HepG2 (cell line): ENCODE results near the gene IFIT2. TPM values are rescaled to one million over a fixed set of nuclear protein-coding genes. Genes with fewer than 3 reads are reported as not detected.

Source experiments
- ERF ChIP-seq: IDR thresholded peaks from 2 replicates; pipeline ENCODE4 v1.6.1; 2018; ENCODE audit warnings: missing biosample characterization, missing genetic modification reagents
- GABPA ChIP-seq, 2 experiments: IDR thresholded peaks; 2 replicates each; pipeline ENCODE4 v1.6.1; 2011 to 2016; ENCODE audit warnings: low read depth in 2 of 2, low read length in 1 of 2, missing biosample characterization in 1 of 2, missing genetic modification characterization in 1 of 2
- GATAD2A ChIP-seq: IDR thresholded peaks from 2 replicates; pipeline ENCODE4 v1.6.1; 2016
- KDM6A ChIP-seq: IDR thresholded peaks from 2 replicates; pipeline ENCODE4 v1.6.1; 2016; ENCODE audit warnings: low read depth
- LCORL ChIP-seq, 2 experiments: fragments of 450-650 bp in 1 of 2; sonication (generic) in 1 of 2; formaldehyde crosslinking in 1 of 2; IDR thresholded peaks; 2 replicates each; pipeline versions ENCODE4 v1.5.0 to v1.6.1; 2017 to 2020; ENCODE audit warnings: antibody characterized with exemption in 1 of 2, missing genetic modification reagents in 1 of 2
- NFE2 ChIP-seq: sonication (generic); formaldehyde crosslinking; IDR thresholded peaks from 2 replicates; pipeline ENCODE4 v1.4.0; 2020; ENCODE audit warnings: missing genetic modification reagents
- NR2F6 ChIP-seq, 2 experiments: IDR thresholded peaks; 2 replicates each; pipeline ENCODE4 v1.6.1; 2016; ENCODE audit warnings: antibody characterized with exemption in 1 of 2, mild to moderate bottlenecking in 1 of 2
- RARA ChIP-seq: IDR thresholded peaks from 2 replicates; pipeline ENCODE4 v1.6.1; 2016; ENCODE audit warnings: missing genetic modification reagents, missing compliant biosample characterization
- RBM39 ChIP-seq: fragments of 200-400 bp; formaldehyde crosslinking; IDR thresholded peaks from one replicate; pipeline ENCODE4 v1.6.1; 2018; ENCODE audit warnings: antibody characterized with exemption, mild to moderate bottlenecking, low read depth, low read length; ENCODE audit not compliant: poor library complexity, severe bottlenecking
- SMAD9 ChIP-seq: sonication (generic); formaldehyde crosslinking; IDR thresholded peaks from 2 replicates; pipeline ENCODE4 v1.5.1; 2020; ENCODE audit warnings: mild to moderate bottlenecking, missing genetic modification reagents
- TEAD3 ChIP-seq: optimal IDR thresholded peaks from 2 replicates; pipeline ENCODE3; 2016; ENCODE audit warnings: borderline replicate concordance
- ZBTB42 ChIP-seq: sonication (generic); formaldehyde crosslinking; IDR thresholded peaks from 2 replicates; pipeline ENCODE4 v1.5.0; 2020; ENCODE audit warnings: mild to moderate bottlenecking, missing genetic modification reagents
- ZKSCAN8 ChIP-seq: IDR thresholded peaks from 2 replicates; pipeline ENCODE4 v1.6.1; 2016; ENCODE audit warnings: borderline replicate concordance, missing genetic modification reagents, missing compliant biosample characterization
- ZNF20 ChIP-seq: sonication (generic); formaldehyde crosslinking; IDR thresholded peaks from 2 replicates; pipeline ENCODE4 v1.4.0; 2020; ENCODE audit warnings: mild to moderate bottlenecking, moderate library complexity, missing genetic modification reagents
- ZNF260 ChIP-seq: sonication (generic); formaldehyde crosslinking; IDR thresholded peaks from 2 replicates; pipeline ENCODE4 v1.4.0; 2020; ENCODE audit warnings: missing genetic modification reagents, low read depth, mild to moderate bottlenecking, borderline replicate concordance
- ZNF292 ChIP-seq: sonication (generic); formaldehyde crosslinking; IDR thresholded peaks from 2 replicates; pipeline ENCODE4 v1.8.1; 2022; ENCODE audit warnings: mild to moderate bottlenecking, low read depth, missing genetic modification reagents, borderline replicate concordance
- ZNF3 ChIP-seq: IDR thresholded peaks from 2 replicates; pipeline ENCODE4 v1.7.0; 2017; ENCODE audit warnings: inconsistent platforms
- ZNF34 ChIP-seq: sonication (generic); formaldehyde crosslinking; IDR thresholded peaks from 2 replicates; pipeline ENCODE4 v1.4.0; 2020; ENCODE audit warnings: mild to moderate bottlenecking, missing genetic modification reagents, borderline replicate concordance
- ZNF510 ChIP-seq: sonication (generic); formaldehyde crosslinking; IDR thresholded peaks from 2 replicates; pipeline ENCODE4 v1.4.0; 2020; ENCODE audit warnings: low read depth, mild to moderate bottlenecking, missing genetic modification reagents
- polyA plus RNA-seq, 8 experiments: library from polyadenylated mRNA; depleted of rRNA in 3 of 8; stranded (reverse) in 7 of 8; unstranded in 1 of 8; fragments of >200 nt; fragmentation: Illumina TruSeq in 4 of 8; extraction: Trizol in 4 of 8; gene quantifications; 2 replicates each; pipeline versions ENCODE4 v1.2.1 to v1.2.3, GENCODE V29; 2011 to 2016; ENCODE audit warnings: low read depth in 4 of 8, missing spikeins in 1 of 8, mixed read lengths in 1 of 8; ENCODE audit not compliant: insufficient read depth in 1 of 8
- total RNA-seq, 5 experiments: library from RNA; depleted of rRNA; stranded (reverse); fragments of >200 nt; fragmentation: Illumina TruSeq; extraction: Trizol; gene quantifications; 2 replicates each; pipeline ENCODE4 v1.2.3, GENCODE V29; 2016; ENCODE audit warnings: low read depth in 1 of 5
- TF ChIP-seq, protein P1 (sequence below): sonication (generic); formaldehyde crosslinking; IDR thresholded peaks from 2 replicates; pipeline ENCODE4 v1.5.0; 2020; ENCODE audit warnings: mild to moderate bottlenecking, missing genetic modification reagents
- TF ChIP-seq, protein P2 (sequence below): sonication (generic); formaldehyde crosslinking; IDR thresholded peaks from 2 replicates; pipeline ENCODE4 v1.8.0; 2022; ENCODE audit warnings: mild to moderate bottlenecking, missing genetic modification reagents, borderline replicate concordance
- TF ChIP-seq, protein P3 (sequence below), 2 experiments: sonication (generic) in 1 of 2; formaldehyde crosslinking in 1 of 2; IDR thresholded peaks; 2 replicates each; pipeline versions ENCODE4 v1.4.0 to v1.6.1; 2018 to 2020; ENCODE audit warnings: missing genetic modification reagents in 2 of 2, borderline replicate concordance in 1 of 2, low read depth in 1 of 2, mild to moderate bottlenecking in 1 of 2, missing biosample characterization in 1 of 2
- TF ChIP-seq, protein P4 (sequence below): sonication (generic); formaldehyde crosslinking; IDR thresholded peaks from 2 replicates; pipeline ENCODE4 v1.4.0; 2020; ENCODE audit warnings: low read depth, mild to moderate bottlenecking, missing genetic modification reagents

IFIT2 gene
- total and polyA plus RNA-seq, 2 of the 13 experiments (the other 11 are each of a cell fraction or from before 2014, with no cell fraction given) = 0.04 to 0.15 TPM

DNA sequence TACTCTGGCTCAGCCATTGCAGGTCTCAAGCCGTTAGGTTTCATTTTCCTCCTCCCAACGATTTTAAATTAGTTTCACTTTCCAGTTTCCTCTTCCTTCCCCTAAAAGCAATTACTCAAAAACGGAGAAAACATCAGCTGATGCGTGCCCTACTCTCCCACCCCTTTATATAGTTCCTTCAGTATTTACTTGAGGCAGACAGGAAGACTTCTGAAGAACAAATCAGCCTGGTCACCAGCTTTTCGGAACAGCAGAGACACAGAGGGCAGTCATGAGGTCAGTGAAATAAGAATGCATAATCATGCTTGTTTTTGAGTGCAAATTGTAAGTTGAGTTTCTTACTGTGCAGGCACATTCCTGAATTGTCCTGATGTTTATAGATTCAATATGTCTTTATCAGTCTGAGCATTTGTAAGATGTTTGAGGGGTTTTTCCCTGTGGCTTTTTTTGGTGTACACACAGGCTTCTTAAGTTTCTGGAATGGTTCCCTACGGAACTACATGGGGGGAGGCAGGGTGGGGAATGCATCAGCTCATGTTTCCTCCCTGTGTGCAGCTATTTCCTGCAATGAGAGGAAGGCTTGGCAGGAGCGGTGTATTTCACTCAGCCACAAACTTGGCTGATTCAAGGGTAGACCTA, 26.1 kb downstream of the IFIT2 start, which contains the start of gene IFIT3 (continued):
- TF ChIP-seq, protein P1, sequence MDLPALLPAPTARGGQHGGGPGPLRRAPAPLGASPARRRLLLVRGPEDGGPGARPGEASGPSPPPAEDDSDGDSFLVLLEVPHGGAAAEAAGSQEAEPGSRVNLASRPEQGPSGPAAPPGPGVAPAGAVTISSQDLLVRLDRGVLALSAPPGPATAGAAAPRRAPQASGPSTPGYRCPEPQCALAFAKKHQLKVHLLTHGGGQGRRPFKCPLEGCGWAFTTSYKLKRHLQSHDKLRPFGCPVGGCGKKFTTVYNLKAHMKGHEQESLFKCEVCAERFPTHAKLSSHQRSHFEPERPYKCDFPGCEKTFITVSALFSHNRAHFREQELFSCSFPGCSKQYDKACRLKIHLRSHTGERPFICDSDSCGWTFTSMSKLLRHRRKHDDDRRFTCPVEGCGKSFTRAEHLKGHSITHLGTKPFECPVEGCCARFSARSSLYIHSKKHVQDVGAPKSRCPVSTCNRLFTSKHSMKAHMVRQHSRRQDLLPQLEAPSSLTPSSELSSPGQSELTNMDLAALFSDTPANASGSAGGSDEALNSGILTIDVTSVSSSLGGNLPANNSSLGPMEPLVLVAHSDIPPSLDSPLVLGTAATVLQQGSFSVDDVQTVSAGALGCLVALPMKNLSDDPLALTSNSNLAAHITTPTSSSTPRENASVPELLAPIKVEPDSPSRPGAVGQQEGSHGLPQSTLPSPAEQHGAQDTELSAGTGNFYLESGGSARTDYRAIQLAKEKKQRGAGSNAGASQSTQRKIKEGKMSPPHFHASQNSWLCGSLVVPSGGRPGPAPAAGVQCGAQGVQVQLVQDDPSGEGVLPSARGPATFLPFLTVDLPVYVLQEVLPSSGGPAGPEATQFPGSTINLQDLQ = no peak
- TF ChIP-seq, protein P2, sequence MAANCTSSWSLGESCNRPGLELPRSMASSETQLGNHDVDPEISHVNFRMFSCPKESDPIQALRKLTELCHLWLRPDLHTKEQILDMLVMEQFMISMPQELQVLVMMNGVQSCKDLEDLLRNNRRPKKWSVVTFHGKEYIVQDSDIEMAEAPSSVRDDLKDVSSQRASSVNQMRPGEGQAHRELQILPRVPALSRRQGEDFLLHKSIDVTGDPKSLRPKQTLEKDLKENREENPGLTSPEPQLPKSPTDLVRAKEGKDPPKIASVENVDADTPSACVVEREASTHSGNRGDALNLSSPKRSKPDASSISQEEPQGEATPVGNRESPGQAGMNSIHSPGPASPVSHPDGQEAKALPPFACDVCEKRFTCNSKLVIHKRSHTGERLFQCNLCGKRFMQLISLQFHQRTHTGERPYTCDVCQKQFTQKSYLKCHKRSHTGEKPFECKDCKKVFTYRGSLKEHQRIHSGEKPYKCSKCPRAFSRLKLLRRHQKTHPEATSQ (CRISPR knock-in tag) = no peak
- no peak for TF ChIP-seq SMAD9
- TF ChIP-seq, protein P3, sequence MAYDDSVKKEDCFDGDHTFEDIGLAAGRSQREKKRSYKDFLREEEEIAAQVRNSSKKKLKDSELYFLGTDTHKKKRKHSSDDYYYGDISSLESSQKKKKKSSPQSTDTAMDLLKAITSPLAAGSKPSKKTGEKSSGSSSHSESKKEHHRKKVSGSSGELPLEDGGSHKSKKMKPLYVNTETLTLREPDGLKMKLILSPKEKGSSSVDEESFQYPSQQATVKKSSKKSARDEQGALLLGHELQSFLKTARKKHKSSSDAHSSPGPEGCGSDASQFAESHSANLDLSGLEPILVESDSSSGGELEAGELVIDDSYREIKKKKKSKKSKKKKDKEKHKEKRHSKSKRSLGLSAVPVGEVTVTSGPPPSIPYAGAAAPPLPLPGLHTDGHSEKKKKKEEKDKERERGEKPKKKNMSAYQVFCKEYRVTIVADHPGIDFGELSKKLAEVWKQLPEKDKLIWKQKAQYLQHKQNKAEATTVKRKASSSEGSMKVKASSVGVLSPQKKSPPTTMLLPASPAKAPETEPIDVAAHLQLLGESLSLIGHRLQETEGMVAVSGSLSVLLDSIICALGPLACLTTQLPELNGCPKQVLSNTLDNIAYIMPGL (CRISPR knock-in tag; IDR thresholded peaks at IDR 0.05; ENCODE audit: borderline replicate concordance in 1 of 2, low read depth in 1 of 2) = 0 out of 4 replicates have a peak, but pooled peaks of 1 of the 2 experiments have one; percentile 26
- no peak for TF ChIP-seq ZNF34 (CRISPR knock-in tag)
- TF ChIP-seq ZNF3 = no peak
- TF ChIP-seq TEAD3 = peak; percentile 67
- 0 out of 2 replicates have a peak, but pooled peaks have one; percentile 18 for TF ChIP-seq NR2F6 (IDR thresholded peaks at IDR 0.05)
- no peak for TF ChIP-seq NR2F6 (CRISPR knock-in tag; IDR thresholded peaks at IDR 0.05)
- no peak for TF ChIP-seq ZNF260 (CRISPR knock-in tag)
- peak; percentile 41; the same call in 1 of the 2 replicates for TF ChIP-seq GABPA (IDR thresholded peaks at IDR 0.05; ENCODE audit: low read depth, low read length)
- peak; percentile 41 for TF ChIP-seq GABPA (CRISPR knock-in tag; IDR thresholded peaks at IDR 0.05; ENCODE audit: low read depth)
- TF ChIP-seq, protein P4, sequence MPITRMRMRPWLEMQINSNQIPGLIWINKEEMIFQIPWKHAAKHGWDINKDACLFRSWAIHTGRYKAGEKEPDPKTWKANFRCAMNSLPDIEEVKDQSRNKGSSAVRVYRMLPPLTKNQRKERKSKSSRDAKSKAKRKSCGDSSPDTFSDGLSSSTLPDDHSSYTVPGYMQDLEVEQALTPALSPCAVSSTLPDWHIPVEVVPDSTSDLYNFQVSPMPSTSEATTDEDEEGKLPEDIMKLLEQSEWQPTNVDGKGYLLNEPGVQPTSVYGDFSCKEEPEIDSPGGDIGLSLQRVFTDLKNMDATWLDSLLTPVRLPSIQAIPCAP (CRISPR knock-in tag) = no peak
- 0 out of 2 replicates have a peak, but pooled peaks have one; percentile 14 for TF ChIP-seq ERF
- peak; percentile 32; the same call in 1 of the 2 replicates for TF ChIP-seq GATAD2A (CRISPR knock-in tag)
- TF ChIP-seq RBM39 = no peak
- TF ChIP-seq ZNF292 (CRISPR knock-in tag) = peak; percentile 40; the same call in 1 of the 2 replicates
- no peak for TF ChIP-seq NFE2
- no peak for TF ChIP-seq KDM6A (CRISPR knock-in tag)
- no peak for TF ChIP-seq ZKSCAN8 (CRISPR knock-in tag)
- TF ChIP-seq RARA = no peak
- no peak for TF ChIP-seq LCORL (IDR thresholded peaks at IDR 0.05)
- TF ChIP-seq LCORL (CRISPR knock-in tag; IDR thresholded peaks at IDR 0.05) = 0 out of 2 replicates have a peak, but pooled peaks have one; percentile 26
- TF ChIP-seq ZNF510 (CRISPR knock-in tag) = no peak
- TF ChIP-seq ZBTB42 (CRISPR knock-in tag) = no peak
- no peak for TF ChIP-seq ZNF20
